ENCODE measurements around the gene TBX3. TPM values are rescaled to one million over a fixed set of nuclear protein-coding genes. Genes with fewer than 3 reads are reported as not detected.

Gene TBX3
- total RNA-seq, 1 experiment from 2014 or later = 6.6 TPM

GRCh38 chr12:114697243-114697716, 13.3 kb upstream of the TBX3 start:
- DNase-seq (ENCODE audit: extremely low read depth, low read depth) = no peak

GRCh38 chr12:114696443-114697242, 12.7 kb upstream of the TBX3 start:
- no peak for DNase-seq (ENCODE audit: extremely low read depth, low read depth)

GRCh38 chr12:114695305-114695592, 11.3 kb upstream of the TBX3 start:
- no peak for DNase-seq (ENCODE audit: extremely low read depth, low read depth)

GRCh38 chr12:114694436-114695304, 10.7 kb upstream of the TBX3 start:
- DNase-seq (ENCODE audit: extremely low read depth, low read depth) = no peak

GRCh38 chr12:114693532-114693931, 9.6 kb upstream of the TBX3 start:
- DNase-seq (ENCODE audit: extremely low read depth, low read depth) = no peak

GRCh38 chr12:114693059-114693531, 9.1 kb upstream of the TBX3 start:
- no peak for DNase-seq (ENCODE audit: extremely low read depth, low read depth)

- no peak for DNase-seq (ENCODE audit: extremely low read depth, low read depth)
These were observed 8.4 kb upstream of the TBX3 start for GRCh38 chr12:114692186-114693058.

- DNase-seq (ENCODE audit: extremely low read depth, low read depth) = no peak
These were observed 7.8 kb upstream of the TBX3 start for GRCh38 chr12:114691763-114692185.

GRCh38 chr12:114691196-114691595, 7.2 kb upstream of the TBX3 start:
- no peak for DNase-seq (ENCODE audit: extremely low read depth, low read depth)

- DNase-seq (ENCODE audit: extremely low read depth, low read depth) = no peak
These were observed 6.5 kb upstream of the TBX3 start for GRCh38 chr12:114690267-114691135.

GRCh38 chr12:114689075-114689994, 5.4 kb upstream of the TBX3 start:
- DNase-seq (ENCODE audit: extremely low read depth, low read depth) = no peak

GRCh38 chr12:114688256-114688845, 4.4 kb upstream of the TBX3 start:
- DNase-seq (ENCODE audit: extremely low read depth, low read depth) = no peak

- DNase-seq (ENCODE audit: extremely low read depth, low read depth) = no peak
These were observed 3.8 kb upstream of the TBX3 start for GRCh38 chr12:114687802-114688201.

- DNase-seq (ENCODE audit: extremely low read depth, low read depth) = no peak
These were observed 3.0 kb upstream of the TBX3 start for GRCh38 chr12:114686773-114687500.

GRCh38 chr12:114686426-114686772, 2.4 kb upstream of the TBX3 start:
- no peak for DNase-seq (ENCODE audit: extremely low read depth, low read depth)

GRCh38 chr12:114685869-114686268, 1.9 kb upstream of the TBX3 start:
- no peak for DNase-seq (ENCODE audit: extremely low read depth, low read depth)

GRCh38 chr12:114685320-114685781, 1.4 kb upstream of the TBX3 start:
- DNase-seq (ENCODE audit: extremely low read depth, low read depth) = no peak

- DNase-seq (ENCODE audit: extremely low read depth, low read depth) = no peak
These were observed 897 bp upstream of the TBX3 start for GRCh38 chr12:114684870-114685273.

Data from NCI-H460 (cell line).